NB4 (cell line): ENCODE measurements around the gene ADARB2.

Experiments
- MYC ChIP-seq: IDR thresholded peaks from 2 replicates; pipeline ENCODE4 v1.6.1; 2011; ENCODE audit warnings: low read depth, low read length
- POLR2A ChIP-seq: IDR thresholded peaks from 2 replicates; pipeline ENCODE4 v1.6.1; 2011; ENCODE audit warnings: mild to moderate bottlenecking; ENCODE audit not compliant: insufficient read length; ENCODE audit errors: extremely low read depth
- TF ChIP-seq, protein P1 (sequence below): IDR thresholded peaks from one replicate; pipeline ENCODE4 v1.5.1; 2012; ENCODE audit warnings: low read depth, low read length
- TF ChIP-seq, protein P2 (sequence below): IDR thresholded peaks from 2 replicates; pipeline ENCODE4 v1.6.1; 2011; ENCODE audit warnings: low read depth, low read length

DNA sequence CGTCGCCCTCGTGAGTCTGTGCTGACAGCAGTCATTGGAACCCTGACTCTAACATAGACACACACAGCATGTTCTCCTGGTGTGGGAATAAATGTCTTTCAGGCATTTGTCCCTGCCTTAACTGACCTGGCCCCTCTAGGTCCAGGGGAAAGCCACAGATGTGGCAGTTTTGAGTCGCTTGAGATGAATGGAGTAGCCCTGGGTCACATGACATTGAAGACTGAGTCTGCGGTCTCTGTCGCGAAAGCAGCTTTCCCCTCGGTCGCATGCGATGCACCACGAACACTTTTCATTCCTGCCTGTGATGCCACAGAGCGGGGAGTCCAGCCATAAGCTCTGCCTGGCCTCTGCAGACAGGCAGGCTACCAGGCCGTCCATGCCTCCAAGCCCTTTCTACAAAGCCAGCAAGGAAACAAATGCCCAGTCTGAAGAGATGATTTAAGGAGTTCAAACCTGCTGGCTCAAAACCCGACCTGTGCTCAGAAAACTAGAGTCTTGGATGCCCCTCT, 508.8 kb downstream of the ADARB2 start:
- TF ChIP-seq MYC (no peak), POLR2A (no peak)
- TF ChIP-seq, protein P1, sequence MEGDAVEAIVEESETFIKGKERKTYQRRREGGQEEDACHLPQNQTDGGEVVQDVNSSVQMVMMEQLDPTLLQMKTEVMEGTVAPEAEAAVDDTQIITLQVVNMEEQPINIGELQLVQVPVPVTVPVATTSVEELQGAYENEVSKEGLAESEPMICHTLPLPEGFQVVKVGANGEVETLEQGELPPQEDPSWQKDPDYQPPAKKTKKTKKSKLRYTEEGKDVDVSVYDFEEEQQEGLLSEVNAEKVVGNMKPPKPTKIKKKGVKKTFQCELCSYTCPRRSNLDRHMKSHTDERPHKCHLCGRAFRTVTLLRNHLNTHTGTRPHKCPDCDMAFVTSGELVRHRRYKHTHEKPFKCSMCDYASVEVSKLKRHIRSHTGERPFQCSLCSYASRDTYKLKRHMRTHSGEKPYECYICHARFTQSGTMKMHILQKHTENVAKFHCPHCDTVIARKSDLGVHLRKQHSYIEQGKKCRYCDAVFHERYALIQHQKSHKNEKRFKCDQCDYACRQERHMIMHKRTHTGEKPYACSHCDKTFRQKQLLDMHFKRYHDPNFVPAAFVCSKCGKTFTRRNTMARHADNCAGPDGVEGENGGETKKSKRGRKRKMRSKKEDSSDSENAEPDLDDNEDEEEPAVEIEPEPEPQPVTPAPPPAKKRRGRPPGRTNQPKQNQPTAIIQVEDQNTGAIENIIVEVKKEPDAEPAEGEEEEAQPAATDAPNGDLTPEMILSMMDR, result no peak
- TF ChIP-seq, protein P2, sequence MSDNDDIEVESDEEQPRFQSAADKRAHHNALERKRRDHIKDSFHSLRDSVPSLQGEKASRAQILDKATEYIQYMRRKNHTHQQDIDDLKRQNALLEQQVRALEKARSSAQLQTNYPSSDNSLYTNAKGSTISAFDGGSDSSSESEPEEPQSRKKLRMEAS, result no peak
